Adipose tissue (tissue), 3 donors: ENCODE measurements around the gene CDK7. TPM values are rescaled to one million over a fixed set of nuclear protein-coding genes. Genes with fewer than 3 reads are reported as not detected.

Source experiments
- H3K27ac ChIP-seq: one replicate; pipeline ENCODE4 v1.5.1; 2013; ENCODE audit warnings: low read depth, low read length
- WGBS, 3 donors: extraction: QIAGEN DNeasy Blood & Tissue Kit; methylation state at CpG; one replicate each; pipeline ENCODE4 v1.1.7; 2013; 5-methylcytosine and 5-hydroxymethylcytosine counted together
- polyA plus RNA-seq, 3 donors: library from polyadenylated mRNA; stranded (reverse); fragments of 200-250 nt; gene quantifications; one replicate each; pipeline ENCODE4 v1.2.3, GENCODE V29; 2013
- donor health status: healthy with polysubstance abuse.
- donor health status: Bipolar disorder and iron deficiency.
- donor health status: healthy.

CDK7 gene
- polyA plus RNA-seq, 3 donors, result 11.6 to 13.6 (median 12.7) TPM

GRCh38 chr5:69276422-69277174 lies 41.9 kb downstream of the CDK7 start:
- 58 to 85% (median 76%) methylated on average over 5 of the region's 5 CpGs for WGBS, 3 donors

GRCh38 chr5:69279517-69279916 lies 44.8 kb downstream of the CDK7 start:
- no peak overlapping the region for H3K27ac ChIP-seq
- WGBS, 3 donors, result 85 to 93% (median 92%) methylated on average over 5 of the region's 5 CpGs

More at GRCh38 chr5:69276422-69277174, 41.9 kb downstream of the CDK7 start:
- no peak overlapping the region for H3K27ac ChIP-seq

GRCh38 chr5:69281114-69281513 lies 46.4 kb downstream of the CDK7 start:
- WGBS, 3 donors, result 97 to 98% (median 97%) methylated on average over 1 of the region's 1 CpG

GRCh38 chr5:69284203-69284602 lies 49.5 kb downstream of the CDK7 start:
- WGBS, 3 donors, result 93 to 97% (median 94%) methylated on average over 2 of the region's 2 CpGs
- no peak overlapping the region for H3K27ac ChIP-seq

More at GRCh38 chr5:69281114-69281513, 46.4 kb downstream of the CDK7 start:
- H3K27ac ChIP-seq, result no peak overlapping the region

GRCh38 chr5:69285448-69286116 lies 50.9 kb downstream of the CDK7 start:
- H3K27ac ChIP-seq, result no peak overlapping the region
- 68 to 71% (median 69%) methylated on average over 5 of the region's 5 CpGs for WGBS, 3 donors

- 65 to 67% (median 67%) methylated on average over 2 of the region's 2 CpGs for WGBS, 3 donors
- H3K27ac ChIP-seq, result no peak overlapping the region
Measured at GRCh38 chr5:69288069-69288468, 53.4 kb downstream of the CDK7 start.

GRCh38 chr5:69288688-69289087 lies 54.0 kb downstream of the CDK7 start:
- no peak overlapping the region for H3K27ac ChIP-seq
- WGBS, 3 donors, result 83 to 100% (median 90%) methylated on average over 1 of the region's 1 CpG

GRCh38 chr5:69292306-69292705 lies 57.6 kb downstream of the CDK7 start:
- H3K27ac ChIP-seq, result no peak overlapping the region
- WGBS, 3 donors, result 86 to 97% (median 90%) methylated on average over 2 of the region's 2 CpGs

- H3K27ac ChIP-seq, result no peak overlapping the region
- WGBS, 3 donors, result 43 to 78% (median 62%) methylated on average over 1 of the region's 1 CpG
Measured at GRCh38 chr5:69293882-69294281, 59.2 kb downstream of the CDK7 start.

- 63 to 69% (median 65%) methylated on average over 10 of the region's 10 CpGs for WGBS, 3 donors
- no peak overlapping the region for H3K27ac ChIP-seq
Measured at GRCh38 chr5:69295088-69295754, 60.5 kb downstream of the CDK7 start.

- WGBS, 3 donors, result 83 to 86% (median 83%) methylated on average over 6 of the region's 6 CpGs
- no peak overlapping the region for H3K27ac ChIP-seq
Measured at GRCh38 chr5:69299625-69300024, 64.9 kb downstream of the CDK7 start.

GRCh38 chr5:69300537-69301203 lies 66.0 kb downstream of the CDK7 start:
- no peak overlapping the region for H3K27ac ChIP-seq
- WGBS, 3 donors, result 73 to 87% (median 75%) methylated on average over 5 of the region's 5 CpGs

- no peak overlapping the region for H3K27ac ChIP-seq
- WGBS, 3 donors, result 93 to 95% (median 93%) methylated on average over 8 of the region's 8 CpGs
Measured at GRCh38 chr5:69305512-69305911, 70.8 kb downstream of the CDK7 start.

- 64 to 69% (median 67%) methylated on average over 3 of the region's 3 CpGs for WGBS, 3 donors
- H3K27ac ChIP-seq, result no peak overlapping the region
Measured at GRCh38 chr5:69308046-69308553, 73.4 kb downstream of the CDK7 start.

- H3K27ac ChIP-seq, result no peak overlapping the region
- WGBS, 3 donors, result 95 to 100% (median 97%) methylated on average over 5 of the region's 5 CpGs
Measured at GRCh38 chr5:69309380-69309779, 74.7 kb downstream of the CDK7 start.

- 58 to 65% (median 60%) methylated on average over 5 of the region's 5 CpGs for WGBS, 3 donors
Measured at GRCh38 chr5:69312459-69313160, 77.9 kb downstream of the CDK7 start.

GRCh38 chr5:69313428-69313827 lies 78.7 kb downstream of the CDK7 start:
- H3K27ac ChIP-seq, result no peak overlapping the region

More at GRCh38 chr5:69312459-69313160, 77.9 kb downstream of the CDK7 start:
- H3K27ac ChIP-seq, result no peak overlapping the region

GRCh38 chr5:69315972-69316371 lies 81.3 kb downstream of the CDK7 start:
- 90 to 100% (median 95%) methylated on average over 1 of the region's 1 CpG for WGBS, 3 donors
- no peak overlapping the region for H3K27ac ChIP-seq

More at GRCh38 chr5:69313428-69313827, 78.7 kb downstream of the CDK7 start:
- WGBS, 3 donors, result 91 to 95% (median 91%) methylated on average over 9 of the region's 9 CpGs
